Left renal cortex interstitium (tissue), 4 donors: ENCODE results near the gene LRRC4. TPM values are rescaled to one million over a fixed set of nuclear protein-coding genes. Genes with fewer than 3 reads are reported as not detected.

ENCODE experiments used
- DNase-seq, 4 donors: peaks; one replicate each; pipeline ENCODE4 v3.0.0-alpha.2; 2013; ENCODE audit warnings: low read depth in 4 of 4, low spot score in 2 of 4, missing footprints in 1 of 4
- polyA plus RNA-seq, 4 donors: library from polyadenylated mRNA; unstranded; fragments of 120-200 nt; gene quantifications; one replicate each; pipeline ENCODE4 v1.2.1, GENCODE V29; 2013; ENCODE audit not compliant: insufficient read length in 4 of 4

LRRC4 gene
- polyA plus RNA-seq, 4 donors: 7.0 to 10.1 (median 8.4) TPM

- DNase-seq: no peak
These were observed 23.1 kb downstream of the LRRC4 start for GRCh38 chr7:128008141-128008540.

- no peak for DNase-seq
These were observed 23.9 kb downstream of the LRRC4 start for GRCh38 chr7:128007303-128007680.

GRCh38 chr7:128006550-128007302 lies 24.5 kb downstream of the LRRC4 start:
- no peak for DNase-seq

GRCh38 chr7:128005759-128006159 lies 25.5 kb downstream of the LRRC4 start:
- no peak for DNase-seq

- no peak for DNase-seq
These were observed 26.1 kb downstream of the LRRC4 start for GRCh38 chr7:128005117-128005516.

- DNase-seq: no peak
These were observed 26.6 kb downstream of the LRRC4 start for GRCh38 chr7:128004623-128005022.

- DNase-seq: no peak
These were observed 27.4 kb downstream of the LRRC4 start for GRCh38 chr7:128003787-128004186.

- no peak for DNase-seq
These were observed 28.1 kb downstream of the LRRC4 start for GRCh38 chr7:128003167-128003566.

GRCh38 chr7:128000854-128001265 lies 30.4 kb downstream of the LRRC4 start:
- no peak for DNase-seq

- no peak for DNase-seq
These were observed 31.2 kb downstream of the LRRC4 start for GRCh38 chr7:128000048-128000447.

GRCh38 chr7:127998671-127999070 lies 32.6 kb downstream of the LRRC4 start:
- no peak for DNase-seq

- no peak for DNase-seq
These were observed 33.9 kb downstream of the LRRC4 start for GRCh38 chr7:127997226-127997922.

- no peak for DNase-seq
These were observed 34.8 kb downstream of the LRRC4 start for GRCh38 chr7:127996253-127997071.

- DNase-seq: no peak
These were observed 35.4 kb downstream of the LRRC4 start for GRCh38 chr7:127995881-127996215.

GRCh38 chr7:127995156-127995880 lies 35.9 kb downstream of the LRRC4 start:
- DNase-seq: no peak

- DNase-seq: no peak
These were observed 37.2 kb downstream of the LRRC4 start for GRCh38 chr7:127993987-127994386.

GRCh38 chr7:127993317-127993716 lies 37.9 kb downstream of the LRRC4 start:
- no peak for DNase-seq

GRCh38 chr7:127988751-127989150 lies 42.5 kb downstream of the LRRC4 start:
- DNase-seq: no peak

GRCh38 chr7:127986581-127987521 lies 44.4 kb downstream of the LRRC4 start:
- no peak for DNase-seq
